NCI-H2227 (cell line): ENCODE data around the gene NBEA.
"Not testable (repeated sequence)": the region's sequence is repeated elsewhere in the genome, so short reads cannot be mapped to it uniquely, and the experiment has no call there.

ENCODE experiments used
- DNase-seq: peaks from one replicate; lab custom pipeline; 2025; ENCODE audit not compliant: unreplicated experiment; lab: John Stamatoyannopoulos, UW

Gene NBEA

GRCh38 chr13:34941835-34942731 lies at the start of gene NBEA:
Gene NBEA, plus strand, starts transcription at chr13:34942270. Its CDS starts 551 bp downstream, at chr13:34942821.
- peak; percentile 90 for DNase-seq

GRCh38 chr13:34894756-34895155 lies 47.3 kb upstream of the NBEA start:
- no peak for DNase-seq

- no peak for DNase-seq
These were observed 44.9 kb upstream of the NBEA start for GRCh38 chr13:34897220-34897619.

GRCh38 chr13:34899888-34900287 lies 42.2 kb upstream of the NBEA start:
- DNase-seq: no peak

- no peak for DNase-seq
These were observed 41.8 kb upstream of the NBEA start for GRCh38 chr13:34900288-34900739.

- DNase-seq: no peak
These were observed 40.5 kb upstream of the NBEA start for GRCh38 chr13:34901572-34901971.

GRCh38 chr13:34911159-34911558 lies 30.9 kb upstream of the NBEA start:
- DNase-seq: no peak

GRCh38 chr13:34913040-34913439 lies 29.0 kb upstream of the NBEA start:
- DNase-seq: no peak

- no peak for DNase-seq
These were observed 27.7 kb upstream of the NBEA start for GRCh38 chr13:34914416-34914815.

- DNase-seq: no peak
These were observed 15.6 kb upstream of the NBEA start for GRCh38 chr13:34926508-34926907.

- DNase-seq: not testable (repeated sequence)
These were observed 13.4 kb upstream of the NBEA start for GRCh38 chr13:34928676-34929075.

GRCh38 chr13:34931572-34931971 lies 10.5 kb upstream of the NBEA start:
- DNase-seq: no peak

GRCh38 chr13:34933349-34933748 lies 8.7 kb upstream of the NBEA start:
- no peak for DNase-seq

GRCh38 chr13:34933786-34934185 lies 8.3 kb upstream of the NBEA start:
- DNase-seq: no peak

GRCh38 chr13:34935841-34936240 lies 6.2 kb upstream of the NBEA start:
- DNase-seq: no peak

GRCh38 chr13:34939771-34940170 lies 2.3 kb upstream of the NBEA start:
- DNase-seq: no peak

GRCh38 chr13:34941436-34941834 lies 635 bp upstream of the NBEA start:
- no peak for DNase-seq

- DNase-seq: peak; percentile 51
These were observed 814 bp downstream of the NBEA start for GRCh38 chr13:34942732-34943435.

GRCh38 chr13:34943436-34944273 lies 1.6 kb downstream of the NBEA start:
- no peak for DNase-seq

GRCh38 chr13:34944274-34944634 lies 2.2 kb downstream of the NBEA start:
- DNase-seq: no peak

- no peak for DNase-seq
These were observed 2.7 kb downstream of the NBEA start for GRCh38 chr13:34944751-34945150.
